Neural cell (in vitro differentiated cells): ENCODE measurements around the gene AQP5. TPM values are rescaled to one million over a fixed set of nuclear protein-coding genes. Genes with fewer than 3 reads are reported as not detected.

Source experiments
- H2AFZ ChIP-seq: fragments of 200-600, 300-800 bp; sonication (generic), shearing (Covaris generic); 2 replicates; pipeline ENCODE4 v1.6.0; 2014; ENCODE audit warnings: low read depth, mild to moderate bottlenecking, antibody characterized with exemption, low read length, moderate library complexity
- H3F3A ChIP-seq: fragments of 200-600 bp; shearing (Covaris generic); 2 replicates; pipeline ENCODE4 v1.6.1; 2016; ENCODE audit warnings: mild to moderate bottlenecking, moderate library complexity, mixed read lengths, antibody characterized with exemption, low read length; ENCODE audit not compliant: insufficient read depth, poor library complexity, severe bottlenecking
- H3K27ac ChIP-seq: fragments of 200-600, 300-800 bp; sonication (generic), shearing (Covaris generic); 2 replicates; pipeline ENCODE4 v1.5.1; 2014; ENCODE audit warnings: mild to moderate bottlenecking, low read length, moderate library complexity
- H3K27me3 ChIP-seq: fragments of 300-800, 200-600 bp; sonication (generic), shearing (Covaris generic); 2 replicates; pipeline ENCODE4 v1.6.0; 2014; ENCODE audit warnings: mild to moderate bottlenecking, low read depth, low read length, moderate library complexity; ENCODE audit not compliant: insufficient read depth
- H3K36me3 ChIP-seq: fragments of 300-800, 200-600 bp; sonication (generic), shearing (Covaris generic); 2 replicates; pipeline ENCODE4 v1.5.1; 2014; ENCODE audit warnings: mild to moderate bottlenecking, antibody characterized with exemption, low read length, moderate library complexity; ENCODE audit not compliant: insufficient read depth
- H3K4me2 ChIP-seq: fragments of 300-800, 200-600 bp; sonication (generic), shearing (Covaris generic); 2 replicates; pipeline ENCODE4 v1.6.0; 2014; ENCODE audit warnings: mild to moderate bottlenecking, low read length
- H3K4me3 ChIP-seq: fragments of 300-800, 200-600 bp; sonication (generic), shearing (Covaris generic); 2 replicates; pipeline ENCODE4 v1.5.1; 2014; ENCODE audit warnings: mild to moderate bottlenecking, low read length, moderate library complexity
- H3K79me2 ChIP-seq: fragments of 200-600 bp; shearing (Covaris generic); replicated peaks from 2 replicates; pipeline ENCODE4 v1.6.0; 2014; ENCODE audit warnings: mild to moderate bottlenecking, low read length, moderate library complexity; ENCODE audit not compliant: insufficient read depth
- H3K9ac ChIP-seq: fragments of 300-800, 200-600 bp; sonication (generic), shearing (Covaris generic); 2 replicates; pipeline ENCODE4 v1.6.1; 2016; ENCODE audit warnings: mild to moderate bottlenecking, low read length, mixed read lengths
- H3K9me2 ChIP-seq: fragments of 200-600 bp; shearing (Covaris generic); 2 replicates; pipeline ENCODE4 v1.6.1; 2016; ENCODE audit warnings: mild to moderate bottlenecking, low read length, mixed read lengths; ENCODE audit not compliant: insufficient read depth
- H3K9me3 ChIP-seq: fragments of 200-600, 300-800 bp; sonication (generic), shearing (Covaris generic); 2 replicates; pipeline ENCODE4 v1.6.1; 2016; ENCODE audit warnings: mild to moderate bottlenecking, mixed run types, low read length, moderate library complexity, mixed read lengths
- H4K20me1 ChIP-seq: fragments of 200-600 bp; shearing (Covaris generic); 2 replicates; pipeline ENCODE4 v1.6.1; 2016; ENCODE audit warnings: mild to moderate bottlenecking, mixed run types; ENCODE audit not compliant: insufficient read depth
- EP300 ChIP-seq: fragments of 450-650 bp; conservative IDR thresholded peaks from 2 replicates; pipeline ENCODE4 v1.6.1; 2014; ENCODE audit warnings: antibody characterized with exemption, mild to moderate bottlenecking, moderate library complexity; ENCODE audit not compliant: poor library complexity, severe bottlenecking
- EZH2 ChIP-seq: fragments of 200-600, 300-800 bp; shearing (Covaris generic), sonication (generic); IDR thresholded peaks from 2 replicates; pipeline ENCODE4 v1.6.1; 2014; ENCODE audit warnings: antibody characterized with exemption, low read length, borderline replicate concordance, mild to moderate bottlenecking; ENCODE audit not compliant: insufficient read depth, poor library complexity, severe bottlenecking
- MXI1 ChIP-seq: fragments of 450-650 bp; conservative IDR thresholded peaks from 2 replicates; pipeline ENCODE4 v1.6.1; 2014; ENCODE audit warnings: antibody characterized with exemption, mild to moderate bottlenecking; ENCODE audit not compliant: poor library complexity, severe bottlenecking
- POLR2AphosphoS5 ChIP-seq: IDR thresholded peaks from 2 replicates; pipeline ENCODE4 v1.6.1; 2012
- RAD21 ChIP-seq: fragments of 450-650 bp; conservative IDR thresholded peaks from 2 replicates; pipeline ENCODE4 v1.6.1; 2014; ENCODE audit warnings: antibody characterized with exemption, mild to moderate bottlenecking, moderate library complexity
- REST ChIP-seq: IDR thresholded peaks from 2 replicates; pipeline ENCODE4 v1.6.1; 2012; ENCODE audit warnings: borderline replicate concordance
- SMC3 ChIP-seq: fragments of 450-650 bp; conservative IDR thresholded peaks from 2 replicates; pipeline ENCODE4 v1.6.1; 2014; ENCODE audit warnings: antibody characterized with exemption, mild to moderate bottlenecking, moderate library complexity; ENCODE audit not compliant: poor library complexity
- TAF1 ChIP-seq: IDR thresholded peaks from 2 replicates; pipeline ENCODE4 v1.6.1; 2012; ENCODE audit warnings: low read depth
- polyA plus RNA-seq: library from polyadenylated mRNA; depleted of rRNA; stranded (reverse); fragments of >200 nt; gene quantifications from 2 replicates; pipeline ENCODE4 v1.2.3, GENCODE V29; 2014
- TF ChIP-seq, protein P1 (sequence below): fragments of 450-650 bp; IDR thresholded peaks from 2 replicates; pipeline ENCODE4 v1.5.1; 2014; ENCODE audit warnings: antibody characterized with exemption, mild to moderate bottlenecking, moderate library complexity; ENCODE audit not compliant: poor library complexity, severe bottlenecking

The AQP5 gene
- polyA plus RNA-seq, 1 donor from 2014 or later = not detected

GRCh38 chr12:49917788-49918173 lies 43.9 kb upstream of the AQP5 start:
- Histone ChIP-seq H3K4me2 (no peak overlapping the region), H3K9me2 (no peaks in the 10 kb centered on the region), H3K27me3 (no peaks in the 10 kb centered on the region), H3K27ac (no peak overlapping the region), H3K79me2 (no peaks in the 10 kb centered on the region), H3K4me3 (no peak overlapping the region), H3K36me3 (no peaks in the 10 kb centered on the region), H2AFZ (no peak overlapping the region), H3K9me3 (no peaks in the 10 kb centered on the region), H3K9ac (no peak overlapping the region), H4K20me1 (no peaks in the 10 kb centered on the region), H3F3A (no peaks in the 10 kb centered on the region)
- TF ChIP-seq EZH2 (no peak), TAF1 (no peak), MXI1 (no peak), SMC3 (no peak), RAD21 (no peak), REST (no peak), EP300 (no peak), POLR2AphosphoS5 (no peak)
- TF ChIP-seq, protein P1, sequence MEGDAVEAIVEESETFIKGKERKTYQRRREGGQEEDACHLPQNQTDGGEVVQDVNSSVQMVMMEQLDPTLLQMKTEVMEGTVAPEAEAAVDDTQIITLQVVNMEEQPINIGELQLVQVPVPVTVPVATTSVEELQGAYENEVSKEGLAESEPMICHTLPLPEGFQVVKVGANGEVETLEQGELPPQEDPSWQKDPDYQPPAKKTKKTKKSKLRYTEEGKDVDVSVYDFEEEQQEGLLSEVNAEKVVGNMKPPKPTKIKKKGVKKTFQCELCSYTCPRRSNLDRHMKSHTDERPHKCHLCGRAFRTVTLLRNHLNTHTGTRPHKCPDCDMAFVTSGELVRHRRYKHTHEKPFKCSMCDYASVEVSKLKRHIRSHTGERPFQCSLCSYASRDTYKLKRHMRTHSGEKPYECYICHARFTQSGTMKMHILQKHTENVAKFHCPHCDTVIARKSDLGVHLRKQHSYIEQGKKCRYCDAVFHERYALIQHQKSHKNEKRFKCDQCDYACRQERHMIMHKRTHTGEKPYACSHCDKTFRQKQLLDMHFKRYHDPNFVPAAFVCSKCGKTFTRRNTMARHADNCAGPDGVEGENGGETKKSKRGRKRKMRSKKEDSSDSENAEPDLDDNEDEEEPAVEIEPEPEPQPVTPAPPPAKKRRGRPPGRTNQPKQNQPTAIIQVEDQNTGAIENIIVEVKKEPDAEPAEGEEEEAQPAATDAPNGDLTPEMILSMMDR = no peak

DNA sequence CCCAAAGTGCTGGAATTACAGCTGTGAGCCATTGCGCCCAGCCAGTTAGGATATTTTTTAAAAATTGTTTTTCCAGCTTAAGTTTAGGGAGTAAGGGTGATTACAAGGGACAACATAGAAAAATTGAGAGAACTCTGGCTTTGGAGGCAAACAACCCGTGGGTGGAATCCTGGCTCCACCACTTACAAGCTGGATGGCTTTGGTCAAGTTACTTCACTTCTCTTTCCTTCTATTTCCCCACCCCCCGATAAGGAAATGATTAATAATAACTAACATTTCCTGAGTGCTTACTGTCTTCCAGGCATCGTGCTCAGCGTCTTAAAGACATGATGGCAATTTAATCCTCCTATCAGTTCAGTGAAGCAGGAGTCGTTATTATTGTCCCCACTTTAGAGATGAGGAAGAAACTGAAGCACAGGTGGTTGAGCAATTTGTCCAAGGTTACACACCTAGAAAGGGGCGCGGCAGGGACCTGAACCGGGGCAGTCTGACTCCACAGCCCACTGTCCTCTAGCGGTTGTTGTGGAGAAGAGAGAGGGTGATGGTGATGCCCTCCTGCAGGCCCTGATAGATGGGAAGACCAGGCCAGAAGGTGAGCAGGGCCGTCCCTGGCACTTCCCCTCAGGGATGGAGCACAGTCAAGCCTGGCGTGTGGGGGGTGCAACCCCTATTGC lies 41.3 kb upstream of the AQP5 start:
- Histone ChIP-seq H4K20me1 (no peaks in the 10 kb centered on the region), H3K27me3 (no peaks in the 10 kb centered on the region), H3K9me3 (no peaks in the 10 kb centered on the region), H3K79me2 (no peaks in the 10 kb centered on the region), H2AFZ (no peak overlapping the region), H3K4me2 (no peak overlapping the region), H3K4me3 (no peak overlapping the region), H3K9ac (no peak overlapping the region), H3K9me2 (no peaks in the 10 kb centered on the region), H3F3A (no peaks in the 10 kb centered on the region), H3K36me3 (no peaks in the 10 kb centered on the region), H3K27ac (no peak overlapping the region)
- TF ChIP-seq REST (no peak), TAF1 (no peak)
- TF ChIP-seq, protein P1 = no peak
